Mucosa of descending colon (tissue), 3 donors: ENCODE measurements around the gene METTL21A. TPM values are rescaled to one million over a fixed set of nuclear protein-coding genes. Genes with fewer than 3 reads are reported as not detected.

ENCODE experiments used
- ATAC-seq: fragments of 200-7000 bp; cut with Tn5 transposase; one replicate; pipeline ENCODE4 v1.9.1; 2020; ENCODE audit warnings: mild to moderate bottlenecking, moderate library complexity
- DNase-seq, 3 donors: peaks; one replicate each; pipeline ENCODE4 v3.0.0-alpha.2; 2020
- H3K36me3 ChIP-seq: fragments of 200-600 bp; one replicate; pipeline ENCODE4 v1.8.0; 2021; ENCODE audit warnings: low read depth, mild to moderate bottlenecking
- H3K4me1 ChIP-seq: fragments of 200-600 bp; one replicate; pipeline ENCODE4 v1.8.0; 2021; ENCODE audit warnings: low read depth, mild to moderate bottlenecking
- H3K4me3 ChIP-seq: fragments of 200-600 bp; one replicate; pipeline ENCODE4 v1.8.0; 2021; ENCODE audit warnings: mild to moderate bottlenecking
- H3K9me3 ChIP-seq: fragments of 200-600 bp; one replicate; pipeline ENCODE4 v1.8.0; 2021; ENCODE audit warnings: mild to moderate bottlenecking
- intact Hi-C, 2 donors: fragments of 100-400 bp; cut with DNase I in 1 of 2; cut with micrococcal nuclease in 1 of 2; formaldehyde crosslinking; loops; one replicate each; pipeline versions ENCODE4 v1.11.0 to v1.11.1; 2022; cut with DNase I, micrococcal nuclease
- long read RNA-seq, 2 donors: library from polyadenylated mRNA; unstranded; transcript quantifications; one replicate each; pipeline ENCODE4 v2.0.0, GENCODE V29; 2019 to 2021
- total RNA-seq, 3 donors: library from RNA; stranded (reverse); fragmentation: NEBNext Ultra II Directional in 2 of 3; extraction: Animal tissue kit (Norgen Biotek cat#: 25700) in 2 of 3; gene quantifications; one replicate each; pipeline versions ENCODE4 v1.2.1 to v1.2.4, GENCODE V29; 2021 to 2023
- TF ChIP-seq, protein P1 (sequence below): fragments of 200-600 bp; IDR thresholded peaks from one replicate; pipeline ENCODE4 v1.8.0; 2022; ENCODE audit warnings: antibody characterized with exemption, mild to moderate bottlenecking
- donor health status: DM: no; HTN: no; CAD: no; lungs with moderate emphysema.
- donor health status: DM: no; HTN: no; CAD: no.
- donor health status: DM: no; HTN: yes; CAD: no.

Gene METTL21A
- total RNA-seq: 10 to 100 TPM in 2 of 3 donors, 1 to 10 TPM in 1; 9.6 to 21.5 (median 15.2) TPM
- long read RNA-seq, donor 1, full-length matches to known transcripts: 16 of 24 reads
- long read RNA-seq, donor 1, partial matches to known transcripts: 4 of 24 reads
- long read RNA-seq, donor 1, other reads (novel, unspliced or antisense): 4 of 24 reads
- long read RNA-seq, donor 2, full-length matches to known transcripts: 19 of 29 reads
- long read RNA-seq, donor 2, partial matches to known transcripts: 0 of 29 reads
- long read RNA-seq, donor 2, other reads (novel, unspliced or antisense): 10 of 29 reads

DNA sequence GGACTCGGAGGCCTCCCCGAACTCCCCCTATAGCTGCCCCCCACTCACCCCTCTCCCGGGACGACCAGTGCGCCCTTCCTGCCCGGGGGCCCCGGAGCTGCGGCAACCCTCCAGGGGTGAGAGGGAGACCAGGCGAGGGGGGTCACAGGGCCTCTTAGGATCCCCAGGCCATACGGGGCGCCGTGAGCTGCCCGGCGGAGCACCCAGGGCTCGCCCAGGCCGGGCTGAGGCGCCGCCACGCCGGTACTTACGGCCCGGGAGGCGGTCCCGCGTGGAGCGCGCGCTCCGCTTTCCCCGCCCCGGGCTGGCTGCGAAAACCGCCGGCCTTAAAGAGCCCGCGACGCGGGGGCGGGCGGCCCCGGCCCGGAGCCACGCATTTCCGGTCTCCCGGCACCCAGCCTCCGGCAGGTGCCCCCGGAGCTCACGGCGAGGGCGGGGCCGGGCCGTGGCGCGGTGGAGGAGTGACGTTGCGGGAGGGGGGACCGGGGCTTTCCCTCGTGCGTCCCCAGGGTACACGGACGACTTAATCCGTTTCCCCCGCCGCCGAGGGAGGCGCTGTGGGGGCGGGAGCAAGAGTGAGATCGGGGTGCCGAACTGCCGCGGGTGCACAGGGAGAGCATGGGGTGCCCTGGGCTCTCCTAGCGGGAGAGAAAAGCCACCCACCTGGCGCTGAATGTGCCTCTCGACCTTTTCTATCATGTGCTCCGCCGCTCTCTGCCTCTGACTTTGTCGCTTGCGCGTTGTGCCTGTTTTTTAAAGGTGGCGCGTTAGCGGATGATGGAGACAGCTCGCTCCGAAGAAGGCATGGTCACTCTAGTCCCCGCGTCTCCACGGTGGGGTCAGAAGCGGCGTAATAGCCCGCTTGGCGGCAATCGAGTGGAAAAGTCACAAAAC is at the start of gene METTL21A:
Gene METTL21A (minus strand): TSS at position 381 of the 894 bp plus-strand sequence. CDS start 1,019 bp downstream, outside the sequence.
- H3K4me1 ChIP-seq: peaks cover 18% of the 10 kb centered on the region
- H3K4me3 ChIP-seq: peak within 1 kb of the TSS; percentile 62
- no peaks in the 10 kb centered on the region for H3K9me3 ChIP-seq
- no peaks in the 10 kb centered on the region for H3K36me3 ChIP-seq
- ATAC-seq (peak; percentile 89), DNase-seq (peak; percentile 89 to 96 (median 95))
- TF ChIP-seq, protein P1, sequence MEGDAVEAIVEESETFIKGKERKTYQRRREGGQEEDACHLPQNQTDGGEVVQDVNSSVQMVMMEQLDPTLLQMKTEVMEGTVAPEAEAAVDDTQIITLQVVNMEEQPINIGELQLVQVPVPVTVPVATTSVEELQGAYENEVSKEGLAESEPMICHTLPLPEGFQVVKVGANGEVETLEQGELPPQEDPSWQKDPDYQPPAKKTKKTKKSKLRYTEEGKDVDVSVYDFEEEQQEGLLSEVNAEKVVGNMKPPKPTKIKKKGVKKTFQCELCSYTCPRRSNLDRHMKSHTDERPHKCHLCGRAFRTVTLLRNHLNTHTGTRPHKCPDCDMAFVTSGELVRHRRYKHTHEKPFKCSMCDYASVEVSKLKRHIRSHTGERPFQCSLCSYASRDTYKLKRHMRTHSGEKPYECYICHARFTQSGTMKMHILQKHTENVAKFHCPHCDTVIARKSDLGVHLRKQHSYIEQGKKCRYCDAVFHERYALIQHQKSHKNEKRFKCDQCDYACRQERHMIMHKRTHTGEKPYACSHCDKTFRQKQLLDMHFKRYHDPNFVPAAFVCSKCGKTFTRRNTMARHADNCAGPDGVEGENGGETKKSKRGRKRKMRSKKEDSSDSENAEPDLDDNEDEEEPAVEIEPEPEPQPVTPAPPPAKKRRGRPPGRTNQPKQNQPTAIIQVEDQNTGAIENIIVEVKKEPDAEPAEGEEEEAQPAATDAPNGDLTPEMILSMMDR: peak; percentile 28
- intact Hi-C loops: no loop called here

DNA sequence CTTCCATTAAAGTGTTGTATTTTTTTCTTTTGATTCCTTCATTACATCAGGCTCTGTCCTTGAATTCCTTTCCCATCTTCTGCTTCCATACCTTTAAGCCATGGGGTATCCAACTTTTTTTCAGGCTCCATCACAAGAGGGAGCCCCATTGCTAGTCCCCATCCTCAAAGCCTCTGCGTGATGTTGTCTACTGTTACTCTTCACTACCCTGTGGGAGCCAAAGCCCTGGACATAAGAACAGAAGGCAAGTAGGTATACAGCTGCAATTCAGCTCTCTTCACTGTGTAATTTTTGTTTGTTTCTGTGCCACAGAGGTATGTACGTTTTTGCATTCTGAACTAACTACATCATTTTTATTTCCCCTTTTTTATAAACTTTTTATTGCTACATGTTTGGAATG is 49.6 kb upstream of the METTL21A start:
- DNase-seq: no peak
- H3K4me3 ChIP-seq: no peak overlapping the region
- TF ChIP-seq, protein P1: no peak
- ATAC-seq: no peak
- no peaks in the 10 kb centered on the region for H3K36me3 ChIP-seq
- intact Hi-C loops: no loop called here
- no peaks in the 10 kb centered on the region for H3K9me3 ChIP-seq
- no peaks in the 10 kb centered on the region for H3K4me1 ChIP-seq

GRCh38 chr2:207674266-207674774 is 49.1 kb upstream of the METTL21A start:
- no peak for DNase-seq
- H3K4me1 ChIP-seq: no peaks in the 10 kb centered on the region
- no peak for ATAC-seq
- TF ChIP-seq, protein P1: no peak
- no peak overlapping the region for H3K4me3 ChIP-seq
- H3K36me3 ChIP-seq: no peaks in the 10 kb centered on the region
- intact Hi-C loops: no loop called here
- H3K9me3 ChIP-seq: no peaks in the 10 kb centered on the region

- no peaks in the 10 kb centered on the region for H3K36me3 ChIP-seq
- intact Hi-C loops: no loop called here
- no peaks in the 10 kb centered on the region for H3K4me1 ChIP-seq
- DNase-seq (no peak), ATAC-seq (no peak)
- H3K4me3 ChIP-seq: no peak overlapping the region
- TF ChIP-seq, protein P1: no peak
- H3K9me3 ChIP-seq: no peaks in the 10 kb centered on the region
Observed at GRCh38 chr2:207673431-207673830, 48.2 kb upstream of the METTL21A start.

DNA sequence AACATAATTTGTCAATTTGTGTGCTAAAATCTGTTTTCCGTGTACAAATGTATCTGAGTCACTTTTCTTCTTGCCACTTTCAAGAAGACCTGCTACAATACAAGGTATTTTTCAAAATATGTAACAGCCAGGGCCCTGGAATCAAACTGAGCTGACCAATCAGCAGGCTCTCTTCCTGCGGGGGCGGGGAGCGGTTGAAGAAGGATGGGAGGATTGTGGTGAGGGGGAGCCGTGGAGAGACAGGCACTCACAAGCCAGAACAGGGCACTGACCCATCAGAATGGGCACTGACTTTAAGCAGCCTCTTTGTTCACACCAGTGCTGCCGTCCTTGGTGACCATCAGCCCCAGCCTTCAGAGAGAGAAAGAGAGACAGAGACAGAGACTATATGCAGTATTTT is 45.7 kb upstream of the METTL21A start:
- Histone ChIP-seq H3K4me1 (no peaks in the 10 kb centered on the region), H3K36me3 (no peaks in the 10 kb centered on the region), H3K9me3 (no peaks in the 10 kb centered on the region), H3K4me3 (no peak overlapping the region)
- intact Hi-C loops: no loop called here
- TF ChIP-seq, protein P1: no peak
- no peak for DNase-seq
- ATAC-seq: no peak
